ENCODE results near the gene MAP6D1.

DNA sequence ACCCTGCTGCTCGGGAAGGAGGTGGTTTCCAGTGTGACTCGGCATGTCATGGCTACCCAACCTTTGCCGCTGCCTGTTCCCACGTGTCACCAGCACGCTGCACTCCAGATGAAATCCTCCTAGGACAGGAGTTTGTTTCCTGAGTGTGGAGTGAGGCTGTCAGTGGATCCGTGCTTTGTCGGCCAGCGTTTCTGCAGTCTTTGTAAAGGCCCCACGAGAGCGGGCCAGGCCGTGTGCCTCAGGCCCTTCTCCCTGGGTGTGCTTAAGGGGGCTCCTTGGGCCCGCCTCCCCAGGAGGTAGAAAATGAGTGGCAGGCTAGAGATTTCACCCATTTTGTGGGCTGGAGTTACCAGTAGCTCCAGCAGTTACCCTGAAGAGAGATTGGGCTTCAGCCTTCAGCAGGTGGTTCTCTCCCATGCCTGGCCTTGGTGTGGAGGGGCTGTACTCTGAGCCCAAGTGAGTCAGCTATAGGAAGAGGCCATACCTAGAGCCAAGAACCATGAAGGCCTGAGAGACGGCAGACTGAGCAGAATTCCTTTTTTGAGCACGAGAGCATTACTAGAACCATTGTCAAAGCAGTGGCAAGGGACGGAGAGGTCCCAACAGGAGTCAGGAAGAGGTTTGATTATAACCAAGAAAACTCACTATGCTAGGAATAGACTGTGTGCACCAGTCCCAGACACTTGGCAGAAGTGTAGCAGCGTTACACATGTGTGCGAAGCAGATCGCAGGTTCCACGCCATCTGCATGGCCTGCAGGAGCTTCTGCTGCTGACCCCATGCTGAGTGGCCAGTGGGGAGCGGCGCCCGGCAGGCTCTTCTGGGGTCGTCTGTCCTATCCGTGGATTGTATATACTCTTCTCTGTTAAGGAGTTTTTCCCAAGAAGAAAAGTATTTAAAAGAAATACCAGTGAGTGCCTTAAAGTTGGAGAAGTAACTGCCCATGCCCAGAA is 14.5 kb downstream of the MAP6D1 start:
- no peak for TF ChIP-seq POLR2A (IDR thresholded peaks at IDR 0.05)
- TF ChIP-seq, protein P1, sequence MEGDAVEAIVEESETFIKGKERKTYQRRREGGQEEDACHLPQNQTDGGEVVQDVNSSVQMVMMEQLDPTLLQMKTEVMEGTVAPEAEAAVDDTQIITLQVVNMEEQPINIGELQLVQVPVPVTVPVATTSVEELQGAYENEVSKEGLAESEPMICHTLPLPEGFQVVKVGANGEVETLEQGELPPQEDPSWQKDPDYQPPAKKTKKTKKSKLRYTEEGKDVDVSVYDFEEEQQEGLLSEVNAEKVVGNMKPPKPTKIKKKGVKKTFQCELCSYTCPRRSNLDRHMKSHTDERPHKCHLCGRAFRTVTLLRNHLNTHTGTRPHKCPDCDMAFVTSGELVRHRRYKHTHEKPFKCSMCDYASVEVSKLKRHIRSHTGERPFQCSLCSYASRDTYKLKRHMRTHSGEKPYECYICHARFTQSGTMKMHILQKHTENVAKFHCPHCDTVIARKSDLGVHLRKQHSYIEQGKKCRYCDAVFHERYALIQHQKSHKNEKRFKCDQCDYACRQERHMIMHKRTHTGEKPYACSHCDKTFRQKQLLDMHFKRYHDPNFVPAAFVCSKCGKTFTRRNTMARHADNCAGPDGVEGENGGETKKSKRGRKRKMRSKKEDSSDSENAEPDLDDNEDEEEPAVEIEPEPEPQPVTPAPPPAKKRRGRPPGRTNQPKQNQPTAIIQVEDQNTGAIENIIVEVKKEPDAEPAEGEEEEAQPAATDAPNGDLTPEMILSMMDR (IDR thresholded peaks at IDR 0.05) = no peak
- TF ChIP-seq EP300 (IDR thresholded peaks at IDR 0.05) = no peak
